Activated CD8-positive, alpha-beta memory T cell treated with anti-CD3 and anti-CD28 coated beads for 1 hour (primary cell): ENCODE measurements around the gene CHD1.
"Not testable (repeated sequence)": the region's sequence is repeated elsewhere in the genome, so short reads cannot be mapped to it uniquely, and the experiment has no call there.

Experiments
- DNase-seq, 2 donors: peaks; one replicate each; pipeline ENCODE4 v3.0.0-alpha.2; 2020; ENCODE audit warnings: low read depth in 1 of 2; ENCODE audit errors: extremely low read depth in 1 of 2

Gene CHD1

DNA sequence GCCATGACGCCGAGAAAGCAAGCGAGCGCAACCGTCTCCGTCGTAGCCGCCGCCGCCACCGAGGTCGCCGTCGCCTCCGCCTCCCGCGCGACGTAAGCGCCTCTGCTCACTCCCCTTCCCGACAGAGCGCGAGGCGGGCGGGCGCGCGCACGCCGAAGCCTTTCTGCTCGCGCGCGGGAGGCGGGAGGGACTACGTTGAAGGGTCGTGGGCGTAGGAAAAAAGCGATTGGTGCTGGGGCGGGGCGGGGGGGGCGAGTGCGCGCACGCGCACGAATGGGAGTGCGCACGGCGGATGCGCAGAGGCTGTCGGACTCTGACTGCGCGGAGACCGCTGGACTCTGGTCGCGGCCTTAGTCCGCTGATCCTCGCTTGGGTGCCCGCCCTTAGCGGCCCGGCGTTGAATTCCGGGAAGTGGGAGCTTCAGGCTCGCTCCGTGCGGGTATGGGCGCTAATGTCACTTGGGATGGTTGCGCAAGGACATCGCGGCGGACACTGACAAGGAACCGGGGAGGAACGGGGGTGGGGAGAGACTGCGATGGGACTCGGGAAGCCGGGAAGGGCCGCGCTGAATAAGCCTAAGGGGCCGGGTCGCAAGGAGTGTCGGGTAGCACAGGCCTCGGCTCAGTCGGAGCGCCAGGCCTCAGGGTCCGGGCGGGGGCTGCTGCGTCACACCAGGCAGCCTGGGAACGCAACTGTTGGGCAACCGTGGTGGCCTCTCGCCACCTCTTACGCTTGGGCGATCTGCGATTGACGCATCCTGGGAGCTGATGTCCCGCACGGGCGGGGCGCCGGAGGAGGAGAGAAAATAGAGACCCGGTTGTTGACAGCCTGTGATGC is at the start of gene CHD1:
TSS of gene CHD1 (minus strand) at position 135 of the 837 bp plus-strand sequence. CDS start 2,621 bp downstream, outside the sequence.
- peak; percentile 88 to 92 for DNase-seq

DNA sequence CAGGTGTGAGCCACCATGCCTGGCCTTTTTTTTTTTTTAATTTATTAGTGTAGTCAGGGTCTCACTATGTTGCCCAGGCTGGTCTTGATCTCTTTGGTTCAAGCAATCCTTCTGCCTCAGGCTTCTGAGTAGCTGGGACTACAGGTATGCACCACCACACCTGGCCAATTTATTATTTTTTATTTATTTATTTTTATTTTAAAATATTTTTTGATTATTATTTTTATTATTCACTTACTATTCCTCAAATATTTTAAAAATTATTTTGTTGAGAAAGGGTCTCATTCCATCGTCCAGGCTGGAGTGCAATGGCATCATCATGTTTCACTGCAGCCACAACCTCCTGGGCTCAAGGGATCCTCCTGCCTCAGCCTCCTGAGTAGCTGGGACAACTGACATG is 49.7 kb upstream of the CHD1 start:
- DNase-seq: no peak

DNA sequence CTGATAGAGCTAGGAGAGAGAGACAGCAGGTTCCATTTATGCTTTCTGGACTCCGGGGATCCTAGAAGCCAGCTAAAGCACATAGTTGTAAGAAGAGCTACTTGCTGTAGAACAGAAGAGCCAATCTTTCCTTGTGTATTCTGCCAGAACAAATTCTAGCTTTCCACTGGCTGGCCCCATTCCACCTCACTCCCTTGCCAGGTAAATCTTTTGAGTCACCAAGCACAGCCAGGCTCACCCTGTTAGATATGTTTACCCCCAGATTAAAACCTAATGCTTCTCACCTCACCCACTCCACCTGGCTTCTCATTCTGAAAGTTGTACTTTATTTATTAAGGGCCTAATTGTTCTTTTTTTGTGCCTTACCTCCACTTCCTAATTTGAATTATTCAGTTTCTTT is 48.9 kb upstream of the CHD1 start:
- DNase-seq: no peak

DNA sequence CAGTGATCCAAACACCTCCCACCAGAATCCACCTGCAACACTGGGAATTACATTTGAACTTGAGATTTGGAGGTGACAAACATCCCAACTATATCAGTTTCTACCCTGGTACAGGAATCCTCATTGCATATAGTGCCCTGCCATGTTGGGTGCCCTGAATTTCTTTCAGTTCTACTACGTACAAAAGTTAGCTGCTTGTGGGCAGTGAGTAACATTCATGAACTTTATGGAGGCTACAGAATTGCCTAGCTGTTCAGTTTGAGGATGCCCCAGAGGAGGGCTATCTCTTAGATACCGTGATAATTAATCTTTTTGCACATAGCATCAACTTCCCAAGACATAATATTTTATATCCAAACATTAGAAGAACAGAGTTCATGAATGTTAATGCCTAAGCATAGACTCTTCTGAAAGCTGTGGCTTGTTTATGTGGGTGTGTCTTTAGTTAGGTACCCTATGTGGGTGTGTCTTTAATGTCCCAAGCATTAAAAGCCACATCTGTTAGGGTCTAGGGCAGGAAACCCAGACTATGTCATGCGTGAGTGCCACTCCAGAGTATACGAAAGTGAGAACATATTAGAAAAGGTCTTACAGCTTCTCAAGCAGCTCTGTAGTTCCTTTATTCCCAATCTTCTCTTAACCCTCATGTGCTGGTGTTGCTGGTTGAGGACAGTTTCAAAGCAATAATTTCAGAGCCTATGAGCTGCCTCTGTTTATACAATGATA is 47.0 kb upstream of the CHD1 start:
- no peak for DNase-seq

DNA sequence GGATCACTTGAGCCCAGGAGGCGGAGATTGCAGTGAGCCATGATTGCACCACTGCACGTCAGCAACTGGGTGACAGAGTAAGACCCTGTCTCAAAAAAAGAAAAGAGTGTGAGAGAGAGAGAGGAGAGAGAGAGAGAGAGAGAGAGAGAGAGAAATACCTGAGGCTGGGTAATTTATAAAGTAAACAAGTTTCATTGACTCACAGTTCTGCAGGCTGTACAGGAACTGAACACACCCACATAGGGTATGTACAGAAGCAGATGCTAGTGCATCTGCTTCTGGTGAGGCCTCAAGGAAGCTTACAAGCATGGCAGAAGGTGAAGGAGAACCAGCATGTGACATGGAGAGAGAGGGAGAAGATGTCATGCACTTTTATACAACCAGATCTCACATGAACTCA is 46.4 kb upstream of the CHD1 start:
- DNase-seq: no peak

DNA sequence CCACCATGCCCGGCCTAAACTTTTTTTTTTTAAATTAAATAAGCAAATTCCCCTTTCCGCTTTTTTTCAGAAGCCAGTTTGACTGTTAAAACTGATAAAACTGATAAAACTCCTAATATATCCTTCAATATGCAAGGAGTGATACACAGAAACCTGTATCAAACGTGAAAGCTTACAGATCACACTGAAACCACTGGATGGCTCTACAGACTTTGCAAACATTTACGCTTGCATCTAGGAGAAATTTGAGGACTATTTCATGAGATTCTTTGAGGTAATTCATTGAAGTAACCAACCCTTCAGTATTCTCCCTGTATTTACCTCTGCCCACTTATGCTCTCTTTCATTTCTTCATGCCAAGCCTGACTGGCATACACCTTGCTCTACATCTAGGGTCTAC is 40.6 kb upstream of the CHD1 start:
- DNase-seq: no peak

DNA sequence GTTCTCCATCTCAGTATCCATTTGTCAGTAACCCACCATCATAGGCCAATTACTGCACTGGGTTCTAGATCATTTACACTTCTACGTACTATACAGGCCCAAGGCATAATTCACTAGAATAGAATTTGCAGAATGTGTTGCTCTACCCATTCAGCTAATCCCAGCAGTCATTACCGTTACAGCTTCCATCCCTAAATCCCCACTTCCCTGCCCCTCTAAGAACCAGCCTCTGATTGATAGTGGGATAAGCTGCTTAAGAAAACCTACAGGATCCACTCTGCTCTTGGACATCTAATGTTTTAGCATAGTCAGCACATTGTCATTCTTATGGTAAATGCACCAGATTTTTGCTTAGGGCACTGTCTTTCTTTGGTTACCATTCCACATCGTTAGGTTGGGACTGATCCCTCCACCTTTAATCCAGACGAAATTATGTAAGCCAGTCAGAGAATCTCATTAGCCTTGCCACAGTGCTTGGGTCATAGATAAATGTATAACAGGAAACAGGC is 39.3 kb upstream of the CHD1 start:
- DNase-seq: no peak

DNA sequence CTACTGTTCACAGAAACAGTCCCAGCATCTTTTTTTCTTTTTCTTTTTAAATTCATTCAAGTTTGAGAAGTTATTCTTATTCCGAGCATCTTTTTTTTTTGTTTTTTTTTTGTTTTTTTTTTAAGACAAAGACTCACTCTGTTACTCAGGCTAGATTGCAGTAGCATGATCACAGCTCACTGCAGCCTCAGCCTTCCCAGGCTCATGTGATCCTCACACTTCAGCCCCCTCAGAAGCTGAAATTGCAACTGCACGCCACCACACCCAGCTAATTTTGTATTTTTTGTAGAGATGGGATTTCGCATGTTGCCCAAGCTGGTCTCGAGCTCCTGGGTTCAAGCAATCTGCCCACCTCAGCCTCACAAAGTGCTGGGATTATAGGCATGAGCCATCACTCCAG is 36.4 kb upstream of the CHD1 start:
- no peak for DNase-seq

DNA sequence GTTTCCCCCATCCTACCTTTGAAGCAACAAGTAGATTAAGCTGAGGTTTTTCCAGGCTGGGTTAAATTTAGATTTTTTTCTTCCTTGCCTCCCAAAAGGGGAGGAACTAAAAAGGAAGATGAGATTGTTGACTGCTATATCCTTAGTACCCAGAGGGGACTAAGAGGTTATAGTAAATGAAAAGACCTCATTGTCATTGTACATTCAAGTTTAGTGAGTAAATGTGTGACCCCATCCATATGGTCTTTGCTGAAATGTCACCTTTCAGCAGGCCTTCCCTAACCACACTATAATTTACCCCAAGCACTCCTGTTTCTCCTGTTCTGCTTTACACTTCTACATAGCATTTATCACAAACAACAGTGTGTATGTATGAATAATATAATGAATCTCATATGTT is 35.8 kb upstream of the CHD1 start:
- DNase-seq: no peak

DNA sequence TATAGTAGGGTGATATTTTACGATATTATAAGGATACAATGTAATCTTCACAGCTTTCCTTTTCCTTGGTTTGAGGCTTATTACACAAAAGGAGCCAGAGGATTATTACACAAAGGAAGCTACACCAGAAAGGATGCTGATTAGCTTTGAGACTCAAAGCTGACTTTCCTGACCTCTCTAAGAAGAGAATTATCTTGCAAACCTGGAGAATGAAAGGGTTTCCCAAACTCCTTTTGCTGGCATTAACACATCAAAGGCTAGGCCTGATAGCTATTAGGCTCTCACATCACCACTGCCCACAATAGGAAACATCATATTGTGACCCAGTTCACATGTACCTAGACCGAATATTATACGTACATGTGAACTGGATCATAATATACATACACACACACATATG is 34.2 kb upstream of the CHD1 start:
- DNase-seq: no peak

DNA sequence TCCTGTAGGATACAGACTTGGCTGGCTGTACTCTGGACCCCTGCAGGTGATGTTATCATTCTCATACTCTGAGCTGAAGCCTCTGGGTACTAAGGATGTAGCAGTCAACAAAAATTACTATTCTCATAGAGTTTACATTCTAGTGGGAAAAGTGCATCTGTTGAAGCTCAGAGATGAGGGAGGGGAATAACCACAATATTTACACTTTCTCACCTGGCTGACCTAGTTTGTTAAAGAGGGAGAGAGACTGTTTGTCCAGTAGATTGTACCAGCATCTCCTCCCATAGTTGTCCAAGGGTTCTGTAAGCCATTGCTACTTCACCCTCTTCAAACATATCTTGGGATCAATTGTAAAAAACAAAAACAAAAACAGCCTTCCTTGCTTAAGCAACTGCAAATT is 33.8 kb upstream of the CHD1 start:
- no peak for DNase-seq

DNA sequence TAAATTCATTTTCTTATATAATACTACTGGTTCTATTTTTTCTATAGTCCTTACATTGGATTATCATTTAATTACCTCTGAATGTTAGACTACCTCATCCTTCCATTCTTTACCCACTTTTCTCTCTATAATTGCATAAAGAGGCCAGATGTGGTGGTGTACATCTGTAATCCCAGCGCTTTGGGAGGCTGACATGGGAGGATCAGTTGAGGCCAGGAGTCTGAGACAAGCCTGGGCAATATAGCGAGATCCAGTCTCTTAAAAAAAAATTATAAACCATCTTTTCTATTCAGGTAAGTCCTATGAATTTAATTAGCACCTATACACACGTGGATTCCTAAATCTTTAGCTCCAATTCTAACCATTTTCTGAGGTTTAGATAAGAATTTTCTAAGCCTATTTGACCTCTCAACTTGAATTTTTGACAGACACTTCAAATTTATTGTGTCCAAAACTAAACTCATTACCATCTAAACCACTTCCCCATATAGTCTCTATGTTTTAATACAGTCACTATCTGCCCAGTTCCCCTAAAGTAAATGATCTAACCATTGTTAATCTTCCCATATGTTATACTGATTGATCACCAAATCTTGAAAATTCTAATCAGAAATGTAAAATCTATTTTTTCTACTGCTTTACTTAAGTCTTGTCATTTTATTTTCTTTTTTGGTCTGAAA is 33.0 kb upstream of the CHD1 start:
- DNase-seq: no peak

DNA sequence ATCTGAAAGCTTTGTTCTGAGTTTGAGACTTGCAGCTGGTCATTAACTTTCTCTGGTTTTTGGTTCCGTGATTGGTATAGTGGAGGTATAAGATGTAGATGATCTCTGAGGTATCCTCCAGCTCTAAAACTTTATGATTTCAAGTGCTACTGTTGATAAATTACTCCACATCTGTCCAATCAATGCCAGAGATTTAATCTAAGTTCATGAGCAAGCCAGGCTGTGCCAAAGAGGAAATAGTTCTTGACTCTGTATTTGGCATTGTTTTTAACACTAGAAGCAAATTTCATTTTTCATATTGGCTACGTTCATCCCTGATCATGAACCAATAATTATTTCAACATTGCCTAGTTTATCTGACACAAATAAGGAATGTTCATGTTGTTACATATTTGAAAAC is 28.5 kb upstream of the CHD1 start:
- no peak for DNase-seq

DNA sequence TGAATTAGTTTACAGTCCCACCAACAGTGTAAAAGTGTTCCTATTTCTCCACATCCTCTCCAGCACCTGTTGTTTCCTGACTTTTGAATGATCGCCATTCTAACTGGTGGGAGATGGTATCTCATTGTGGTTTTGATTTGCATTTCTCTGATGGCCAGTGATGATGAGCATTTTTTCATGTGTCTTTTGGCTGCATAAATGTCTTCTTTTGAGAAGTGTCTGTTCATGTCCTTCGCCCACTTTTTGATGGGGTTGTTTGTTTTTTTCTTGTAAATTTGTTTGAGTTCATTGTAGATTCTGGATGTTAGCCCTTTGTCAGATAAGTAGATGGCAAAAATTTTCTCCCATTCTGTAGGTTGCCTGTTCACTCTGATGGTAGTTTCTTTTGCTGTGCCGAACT is 27.1 kb upstream of the CHD1 start:
- not testable (repeated sequence) for DNase-seq

DNA sequence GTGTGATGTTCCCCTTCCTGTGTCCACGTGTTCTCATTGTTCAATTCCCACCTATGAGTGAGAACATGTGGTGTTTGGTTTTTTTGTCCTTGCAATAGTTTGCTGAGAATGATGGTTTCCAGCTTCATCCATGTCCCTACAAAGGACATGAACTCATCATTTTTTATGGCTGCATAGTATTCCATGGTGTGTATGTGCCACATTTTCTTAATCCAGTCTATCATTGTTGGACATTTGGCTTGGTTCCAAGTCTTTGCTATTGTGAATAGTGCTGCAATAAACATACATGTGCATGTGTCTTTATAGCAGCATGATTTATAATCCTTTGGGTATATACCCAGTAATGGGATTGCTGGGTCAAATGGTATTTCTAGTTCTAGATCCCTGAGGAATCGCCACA is 26.7 kb upstream of the CHD1 start:
- not testable (repeated sequence) for DNase-seq

DNA sequence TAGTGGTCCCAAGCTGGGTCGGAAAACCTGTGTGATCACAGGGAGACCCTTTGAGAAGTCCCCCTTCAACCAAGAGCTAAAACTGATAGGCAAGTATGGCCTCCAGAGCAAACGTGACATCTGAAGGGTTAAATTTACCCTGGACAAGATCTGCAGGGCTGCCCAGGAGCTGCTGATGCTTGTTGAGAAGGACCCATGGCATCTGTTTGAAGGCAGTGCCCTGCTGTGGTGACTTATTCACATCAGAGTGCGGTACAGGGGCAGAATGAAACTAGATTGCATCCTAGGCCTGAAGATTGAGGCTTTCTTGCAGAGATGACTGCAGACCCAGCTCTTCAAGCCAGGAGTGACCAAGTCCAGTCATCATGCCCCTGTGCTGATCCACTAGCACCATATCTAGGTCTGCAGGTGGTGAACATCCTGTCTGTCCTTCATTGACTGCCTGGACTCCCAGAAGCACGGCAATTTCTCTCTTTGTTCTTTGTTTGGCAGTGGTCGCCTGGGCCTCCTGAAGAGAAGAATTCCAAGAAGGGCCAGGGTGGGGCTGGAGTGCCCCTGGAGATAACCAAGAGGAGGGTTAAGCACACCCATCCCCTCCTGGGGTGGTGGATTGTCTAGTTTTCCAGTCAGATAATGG is 25.7 kb upstream of the CHD1 start:
- DNase-seq: no peak

DNA sequence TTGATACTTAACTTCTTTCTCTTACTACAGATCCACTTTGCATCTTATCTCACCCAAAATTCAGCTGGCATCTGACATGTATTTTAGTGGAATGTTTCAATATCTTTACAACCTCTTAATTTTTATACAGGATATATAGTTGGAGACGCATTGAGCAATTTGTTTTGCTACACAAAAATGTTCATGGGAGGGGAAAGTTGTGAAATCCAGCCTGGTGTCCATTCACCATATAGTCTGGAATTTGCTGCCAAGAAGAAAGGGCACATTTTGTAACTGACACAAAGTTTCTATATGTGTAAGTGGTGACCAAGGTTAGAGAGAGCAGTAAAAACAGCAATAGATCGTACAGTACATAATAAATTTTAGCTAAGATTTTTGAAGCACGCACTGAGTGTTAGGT is 14.0 kb upstream of the CHD1 start:
- DNase-seq: no peak

DNA sequence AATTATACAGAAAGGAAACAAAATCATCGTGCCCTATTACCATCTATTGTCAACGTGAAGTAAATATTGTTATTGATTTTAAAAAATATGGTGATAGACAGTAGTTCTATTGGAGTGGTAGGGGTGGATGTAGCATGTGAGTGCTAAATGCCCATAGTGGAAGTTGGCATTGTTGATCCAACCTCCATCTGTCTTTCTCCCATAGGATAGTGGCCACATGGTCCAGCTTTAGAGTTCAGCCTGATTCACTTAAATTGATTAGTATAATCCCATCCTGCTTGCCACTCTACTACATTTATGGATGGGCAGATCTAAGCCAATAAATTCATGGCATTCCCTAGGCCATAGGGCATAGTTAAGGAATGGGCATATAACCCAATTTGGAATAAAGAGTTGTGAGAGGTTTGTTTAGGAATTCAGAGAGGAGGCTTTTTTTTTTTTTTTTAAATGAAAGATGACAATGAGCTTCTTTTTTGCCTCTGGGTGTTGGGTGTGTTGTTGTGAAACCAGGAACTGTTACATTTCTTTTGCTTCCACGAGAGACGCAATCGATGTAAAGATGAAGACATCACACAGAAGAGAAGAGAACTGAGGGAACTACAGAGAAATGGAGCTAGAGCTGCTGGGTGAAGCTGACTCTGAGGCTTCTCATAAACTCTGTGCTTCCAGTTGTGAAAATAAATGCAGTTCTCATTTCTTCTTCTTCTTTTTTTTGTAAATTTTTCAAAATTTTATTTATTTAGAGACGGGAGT is 12.5 kb upstream of the CHD1 start:
- DNase-seq: no peak

DNA sequence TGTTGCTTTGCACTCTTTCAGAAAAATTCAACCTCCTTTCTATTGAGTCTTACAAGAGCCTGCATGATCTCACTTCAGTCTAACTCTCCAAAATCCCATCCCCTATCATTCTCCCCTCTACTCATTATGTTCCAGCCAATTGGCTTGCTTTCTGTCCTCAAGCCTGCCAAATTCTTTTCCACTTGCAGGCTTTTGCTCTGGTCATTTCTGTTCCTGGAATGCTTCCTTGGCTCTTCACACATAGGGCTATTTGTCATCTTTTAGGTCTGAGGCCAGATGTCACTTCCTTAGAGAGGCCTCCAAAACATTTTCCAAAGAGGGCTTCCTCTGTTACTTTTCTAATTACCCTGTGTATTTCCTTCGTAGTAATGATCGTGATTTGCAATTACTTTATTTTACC is 11.8 kb upstream of the CHD1 start:
- no peak for DNase-seq

DNA sequence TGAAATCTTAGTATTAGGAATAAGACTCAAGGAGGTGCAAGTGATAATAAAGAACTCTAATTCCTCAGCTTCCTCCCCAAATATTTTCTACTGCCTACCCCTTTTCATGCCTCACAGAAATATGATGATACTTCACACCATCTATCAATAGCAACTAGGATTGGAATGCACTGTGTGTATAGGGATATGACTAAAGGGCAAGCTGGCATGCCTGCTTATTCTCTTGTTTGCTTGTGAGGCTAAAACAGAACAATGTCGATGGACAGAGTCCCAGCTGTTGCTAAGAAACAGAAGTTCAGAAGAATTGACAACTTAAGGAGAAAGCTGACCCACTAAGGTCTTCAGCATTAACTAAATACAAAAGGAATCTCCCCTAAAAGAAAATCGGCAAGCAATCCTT is 9.7 kb upstream of the CHD1 start:
- no peak for DNase-seq
